Iris pigment epithelial cell (primary cell): ENCODE results near the gene KRTAP5-2.

ENCODE experiments used
- DNase-seq: peaks from one replicate; pipeline ENCODE4 v3.0.0-alpha.2; 2011; ENCODE audit warnings: low read depth

The KRTAP5-2 gene

DNA sequence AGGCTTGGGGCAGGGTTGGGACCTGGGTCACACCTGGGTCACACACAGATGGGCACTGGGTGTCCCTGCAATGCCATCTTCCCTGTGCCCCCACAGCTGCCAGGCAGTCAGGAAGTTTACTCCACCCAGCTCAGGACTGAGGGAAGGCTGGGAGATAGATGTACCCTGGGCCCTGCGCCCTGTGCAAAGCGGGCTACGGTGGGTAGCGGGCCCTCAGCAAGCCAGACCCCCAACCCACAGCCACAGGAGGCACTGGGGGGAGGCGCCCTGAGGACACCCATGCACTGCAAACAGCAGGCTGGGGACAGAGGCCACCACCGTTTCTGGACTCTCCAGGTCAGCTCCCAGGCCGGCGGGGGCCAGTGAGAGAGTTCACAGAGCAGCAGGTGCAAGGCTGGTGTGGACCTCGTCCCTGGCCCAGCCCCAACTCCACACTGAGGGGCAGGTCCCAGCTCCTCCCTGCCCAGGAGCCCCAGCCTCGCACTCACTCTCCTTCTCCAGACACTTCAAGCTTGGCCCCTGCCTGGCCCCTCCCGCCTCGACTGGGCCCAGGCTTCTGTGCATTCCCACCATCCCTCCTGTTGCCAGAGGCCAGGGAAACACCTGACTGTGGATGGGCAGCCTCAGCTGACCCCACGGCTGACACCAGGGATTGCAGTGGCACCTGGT, 30.9 kb downstream of the KRTAP5-2 start:
- no peak for DNase-seq

- DNase-seq = no peak
These were observed 31.6 kb downstream of the KRTAP5-2 start for GRCh38 chr11:1566381-1567051.

DNA sequence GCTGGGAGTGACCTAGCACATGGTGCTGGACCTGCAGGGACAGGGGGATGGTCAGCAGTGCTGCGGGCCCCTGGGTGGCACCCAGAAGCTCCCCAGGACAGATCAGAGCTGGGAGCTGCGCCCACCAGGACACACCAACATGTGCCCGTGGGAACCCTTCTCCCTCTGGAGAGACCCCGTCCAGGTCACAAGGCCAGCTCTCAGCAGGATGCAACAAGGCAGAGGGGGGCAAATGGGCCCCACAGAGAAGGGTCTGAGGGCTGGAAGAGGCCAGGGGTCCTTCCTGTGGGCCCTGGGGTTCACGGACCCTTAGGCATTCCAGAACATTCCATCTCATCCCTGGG, 32.2 kb downstream of the KRTAP5-2 start:
- no peak for DNase-seq

- no peak for DNase-seq
These were observed 32.8 kb downstream of the KRTAP5-2 start for GRCh38 chr11:1565173-1565903.

DNA sequence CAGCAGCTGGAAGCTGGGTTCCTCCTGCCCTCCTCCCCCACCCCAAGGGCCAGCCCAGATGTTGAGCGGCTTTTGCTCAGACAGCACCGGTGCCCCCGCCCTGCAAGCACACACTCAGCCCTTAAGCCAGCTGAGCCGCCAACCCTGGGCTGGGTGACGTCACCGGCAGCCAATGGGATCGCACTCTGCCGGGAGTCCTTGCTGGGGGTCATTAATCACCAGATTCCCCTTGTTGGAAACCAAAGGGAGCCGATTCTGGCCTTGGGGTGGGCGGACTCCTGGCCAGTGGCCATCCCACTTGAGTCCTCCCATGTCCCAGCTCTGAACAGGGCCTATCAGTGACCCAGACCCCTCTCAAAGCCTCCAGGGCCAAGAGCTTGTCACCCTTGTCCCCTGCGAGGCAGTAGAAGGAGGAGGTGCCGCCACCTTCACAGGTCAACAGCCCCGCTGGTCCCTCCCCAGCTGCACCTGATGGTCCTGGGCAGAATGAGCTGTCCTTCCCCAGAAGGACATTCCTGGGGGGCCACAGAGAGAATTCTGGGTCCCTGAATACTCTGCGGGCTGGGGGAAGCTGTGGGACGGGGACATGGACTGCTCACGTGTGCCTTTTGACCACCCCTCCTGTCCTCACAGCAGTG, 33.4 kb downstream of the KRTAP5-2 start:
- DNase-seq = peak; percentile 87

DNA sequence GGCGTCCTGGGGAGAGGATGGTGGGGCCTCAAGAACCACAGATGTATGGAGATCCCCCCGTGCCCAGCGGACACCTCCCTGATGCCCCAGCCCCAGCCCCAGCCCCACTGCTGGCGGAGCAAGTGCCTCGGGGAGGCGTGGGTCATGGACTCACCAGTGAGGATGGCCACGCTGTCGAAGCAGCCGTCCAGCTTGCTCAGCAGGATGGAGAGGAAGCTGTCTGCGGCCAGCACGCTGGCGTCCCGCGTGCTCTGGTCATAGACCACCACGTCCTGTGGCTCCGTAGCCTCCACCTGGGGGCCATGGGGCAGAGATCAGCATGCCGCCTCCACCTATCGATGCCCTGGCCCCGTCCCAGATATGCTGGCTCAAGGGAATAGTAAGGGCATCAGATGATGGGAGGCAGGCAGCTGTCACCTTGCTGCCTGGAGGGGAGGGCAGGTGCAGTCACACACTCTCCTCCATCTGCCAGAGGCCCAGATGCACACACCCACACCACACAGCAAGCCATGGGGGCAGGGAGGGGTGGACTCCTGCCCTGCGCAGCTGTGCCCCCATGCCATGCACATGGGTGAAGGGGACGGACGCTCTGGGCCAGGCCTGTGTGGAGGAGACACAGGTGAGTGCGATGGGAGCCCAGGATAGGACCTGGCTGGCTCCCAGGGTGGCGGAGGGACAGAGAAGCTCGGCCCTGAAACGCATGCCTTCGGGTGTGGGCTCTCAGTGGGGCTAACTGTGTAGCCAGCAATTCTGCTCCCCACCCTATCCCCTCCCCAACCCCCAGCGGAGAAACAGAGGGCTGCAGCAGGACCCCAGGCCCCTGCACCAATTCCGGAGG, 34.2 kb downstream of the KRTAP5-2 start:
- no peak for DNase-seq

- DNase-seq = no peak
These were observed 34.9 kb downstream of the KRTAP5-2 start for GRCh38 chr11:1563149-1563638.

DNA sequence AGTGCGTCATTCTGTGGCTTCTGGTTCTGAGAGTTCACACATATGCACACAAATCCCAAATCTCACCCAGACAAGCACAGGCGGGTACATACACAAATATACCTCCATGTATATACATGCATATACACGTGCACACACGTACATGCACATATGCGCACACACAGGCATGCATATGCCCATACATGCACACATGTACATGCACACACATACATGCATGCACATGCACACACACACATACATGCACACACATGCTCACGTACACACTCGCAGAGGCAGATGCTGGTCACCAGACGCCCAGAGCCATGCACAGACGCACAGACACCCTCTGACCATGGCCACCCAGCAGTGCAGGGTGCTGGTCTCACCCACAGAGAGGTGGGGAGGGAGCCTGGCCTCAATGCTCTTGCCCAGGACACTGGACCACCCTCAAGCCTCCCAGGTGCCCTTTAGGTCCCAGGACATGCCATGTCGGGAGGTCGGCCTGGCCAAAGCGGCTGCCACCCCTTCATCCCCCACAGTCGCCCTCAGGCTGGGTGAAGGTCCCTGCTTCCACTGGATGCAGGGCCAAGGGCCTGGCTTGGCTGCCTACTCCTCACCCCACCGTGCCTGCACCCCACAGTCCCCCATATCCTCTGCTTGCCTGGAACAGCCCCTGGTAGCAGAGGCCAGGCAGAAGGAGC, 35.5 kb downstream of the KRTAP5-2 start:
- DNase-seq = no peak

- DNase-seq = no peak
These were observed 36.1 kb downstream of the KRTAP5-2 start for GRCh38 chr11:1561955-1562354.

DNA sequence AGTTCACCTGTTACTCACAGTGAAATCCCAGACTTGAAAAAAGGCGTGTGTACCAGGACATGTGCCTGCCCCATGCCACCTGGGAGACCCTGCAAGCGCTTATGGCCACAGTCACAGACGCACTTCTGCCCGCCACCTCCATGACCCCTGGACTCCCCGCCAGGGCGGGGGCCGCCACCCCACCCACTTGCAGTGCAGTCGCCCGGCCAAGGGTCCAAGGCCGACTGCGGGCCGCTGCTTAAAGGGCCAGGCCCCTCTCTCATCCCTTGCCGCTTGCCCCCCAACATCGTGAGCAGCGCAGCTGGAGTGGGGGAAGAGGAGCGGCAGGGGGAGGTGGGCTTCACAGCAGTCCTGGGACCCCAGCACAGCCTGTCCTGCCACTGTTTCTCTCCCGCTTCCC, 36.8 kb downstream of the KRTAP5-2 start:
- no peak for DNase-seq

DNA sequence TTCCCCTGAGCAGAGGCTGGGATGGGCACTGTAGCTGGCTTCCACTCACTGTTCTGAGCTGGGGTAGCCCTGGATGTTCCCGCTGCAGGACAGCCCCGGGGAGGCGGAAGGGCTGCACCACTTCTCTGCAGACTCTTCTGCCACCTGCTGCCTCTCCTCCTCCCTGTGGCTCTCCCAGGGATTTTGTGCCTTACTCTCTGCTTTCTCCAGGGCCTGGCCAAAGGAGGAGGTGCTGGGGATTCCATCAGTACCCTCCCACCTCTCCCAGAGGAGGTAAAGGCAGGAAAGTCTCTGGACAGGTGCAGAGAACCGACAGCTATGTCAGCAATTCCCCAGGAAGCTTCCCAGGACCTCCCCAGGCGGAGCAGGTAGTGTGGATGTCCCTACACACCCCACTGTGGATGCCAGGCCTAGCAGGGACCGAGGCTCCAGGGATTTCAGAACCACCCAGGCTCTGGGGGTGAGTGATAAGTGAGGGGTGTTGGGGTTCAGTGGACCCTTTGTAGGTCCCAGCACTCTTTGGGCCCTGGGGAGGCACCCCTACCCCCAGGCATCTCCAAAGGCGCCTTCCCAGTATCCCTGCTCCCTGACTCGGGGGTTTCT, 37.3 kb downstream of the KRTAP5-2 start:
- no peak for DNase-seq

- no peak for DNase-seq
These were observed 38.0 kb downstream of the KRTAP5-2 start for GRCh38 chr11:1560002-1560648.

DNA sequence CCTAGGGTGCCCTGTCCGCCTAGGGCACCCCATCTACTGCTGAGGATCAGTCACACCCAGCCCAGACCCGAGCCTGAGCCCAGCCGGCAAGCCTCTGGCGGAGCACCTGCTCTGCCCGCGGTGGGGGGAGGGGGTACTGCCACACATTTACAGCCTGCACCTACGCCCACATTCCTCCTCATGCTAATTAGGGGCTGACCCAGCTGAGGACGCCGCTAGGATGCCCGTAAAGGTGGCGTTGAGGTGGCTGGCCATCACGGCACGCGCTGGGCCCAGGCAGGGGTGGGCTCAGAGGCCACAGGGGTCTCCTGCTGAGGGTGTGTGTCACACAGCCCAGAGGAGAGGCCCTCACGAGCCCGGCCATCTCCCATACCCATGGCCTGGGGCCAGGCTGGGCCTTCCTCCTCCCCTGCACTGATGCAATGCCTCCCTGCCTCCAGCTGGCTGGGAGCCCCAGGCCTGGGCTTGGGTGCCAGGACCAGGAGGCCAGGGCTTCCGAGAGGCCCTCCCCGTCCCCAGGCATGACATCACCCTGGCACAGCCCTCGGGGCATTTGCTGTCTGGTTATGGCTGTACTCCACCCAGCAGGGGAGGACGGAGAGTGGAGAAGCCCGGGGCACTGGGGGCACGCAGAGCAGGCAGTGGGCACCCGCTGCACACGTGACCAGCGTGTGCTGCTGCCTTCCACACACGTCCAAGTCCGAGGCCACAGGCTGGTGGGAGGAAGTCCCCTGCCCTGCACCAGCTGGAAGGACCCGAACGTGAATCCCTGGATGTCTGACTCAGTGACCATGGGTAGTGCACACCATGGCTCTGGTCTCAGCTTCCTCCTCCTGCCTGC, 38.8 kb downstream of the KRTAP5-2 start:
- no peak for DNase-seq

GRCh38 chr11:1558775-1559110, 39.4 kb downstream of the KRTAP5-2 start:
- no peak for DNase-seq

DNA sequence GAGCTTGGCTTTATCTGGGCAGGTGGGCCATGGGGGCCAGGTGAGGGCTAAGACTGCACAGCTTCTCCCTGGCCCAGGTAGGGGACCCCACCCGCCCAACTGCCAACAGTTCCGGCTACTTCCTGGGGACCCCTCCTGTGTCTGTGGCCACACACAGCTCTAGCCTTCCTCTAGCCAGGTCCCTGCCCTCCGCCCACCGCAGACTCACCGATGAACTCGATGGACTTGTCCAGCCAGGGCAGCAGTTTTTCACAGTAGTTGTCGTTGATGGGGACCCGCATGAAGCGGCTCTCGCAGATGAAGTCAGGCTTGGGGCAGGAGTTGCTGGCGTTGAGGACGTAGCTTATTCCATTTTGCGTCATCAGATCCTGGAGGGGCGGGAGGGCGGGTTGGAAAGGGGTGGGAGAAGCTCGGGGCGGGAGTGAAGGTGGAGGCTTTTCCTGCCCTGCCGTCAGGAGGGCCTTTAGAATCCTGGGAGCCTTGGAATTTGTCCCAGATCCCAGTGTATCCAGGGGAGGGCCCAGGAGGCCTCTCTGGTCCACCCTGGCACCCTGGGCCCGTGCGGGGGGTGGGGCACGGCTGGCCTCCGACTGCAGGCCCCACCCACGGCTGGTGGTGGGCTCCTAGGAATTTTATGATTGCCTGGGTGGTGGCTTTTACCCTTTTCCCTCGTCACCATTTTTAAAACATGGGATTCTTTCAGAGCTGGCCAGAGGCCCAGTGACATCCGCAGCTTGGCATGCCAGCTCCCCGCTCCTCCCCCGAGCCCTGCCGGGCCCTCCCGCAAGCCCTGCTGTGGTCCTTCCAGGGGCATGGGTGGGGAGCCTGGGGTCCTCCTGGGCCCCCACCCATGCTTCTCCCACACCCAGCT, 40.0 kb downstream of the KRTAP5-2 start:
- peak; percentile 52 for DNase-seq

GRCh38 chr11:1557051-1557884, 40.8 kb downstream of the KRTAP5-2 start:
- no peak for DNase-seq

DNA sequence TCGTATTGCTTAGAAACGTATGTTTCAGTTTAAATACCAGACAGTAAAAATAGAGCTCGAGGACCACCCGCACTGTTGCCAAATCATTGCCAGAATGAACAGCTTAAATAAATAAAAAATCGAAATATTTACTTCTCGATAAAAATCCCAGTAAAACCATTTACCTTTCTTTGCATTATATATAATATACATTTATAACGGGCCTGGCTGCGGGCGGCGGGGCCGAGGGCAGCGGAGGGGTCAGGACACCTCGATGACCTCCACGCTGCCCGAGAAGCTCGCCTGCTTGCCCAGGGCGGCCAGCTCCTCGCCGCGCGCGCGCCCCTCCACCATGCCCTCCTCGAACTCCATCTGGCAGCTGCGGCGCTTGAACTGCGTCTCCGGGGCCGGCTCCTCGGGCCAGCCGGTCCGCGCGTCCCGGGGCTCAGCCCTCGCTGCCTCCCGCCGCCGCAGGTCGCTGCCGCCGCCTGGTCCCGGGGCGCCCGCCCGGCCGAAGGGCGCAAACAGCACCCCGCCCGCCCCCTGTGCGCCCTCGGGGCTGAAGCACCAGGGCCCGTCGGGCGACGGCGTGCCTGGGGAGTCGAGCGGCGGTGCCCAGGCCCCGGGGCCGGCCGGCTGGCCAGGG, 41.7 kb downstream of the KRTAP5-2 start:
- no peak for DNase-seq
